Activated naive CD8-positive, alpha-beta T cell treated with anti-CD3 and anti-CD28 coated beads, Interleukin-2, amount 10 ng/mL, durations not matched to agents 7 days and 5 days (primary cell): Measurements from ENCODE around the gene NUDT3. TPM values are rescaled to one million over a fixed set of nuclear protein-coding genes. Genes with fewer than 3 reads are reported as not detected.
A peak's percentile ranks its signal among the peaks of the same experiment; 100 is the strongest.
"Not testable (repeated sequence)": the region's sequence is repeated elsewhere in the genome, so short reads cannot be mapped to it uniquely, and the experiment has no call there.

ENCODE experiments used
- ATAC-seq: fragments of 150-1000 bp; cut with Tn5 transposase; one replicate; pipeline ENCODE4 v1.10.0; 2021; ENCODE audit warnings: low read depth, moderate library complexity
- POLR2A ChIA-PET: fragments of 350-600 bp; sonication (Branson Sonifier 250); formaldehyde crosslinking; loops from one replicate; lab custom pipeline; 2021; ENCODE audit warnings: antibody characterized with exemption; lab: Charles Lee
- DNase-seq: peaks from one replicate; pipeline ENCODE4 v3.0.0; 2021
- H3K27ac Mint-ChIP-seq: one replicate; pipeline ENCODE4 v1.8.0; 2022; ENCODE audit warnings: mild to moderate bottlenecking, mixed read lengths
- H3K27me3 Mint-ChIP-seq: one replicate; pipeline ENCODE4 v1.8.0; 2022; ENCODE audit warnings: mild to moderate bottlenecking, moderate library complexity, mixed read lengths
- H3K36me3 Mint-ChIP-seq: one replicate; pipeline ENCODE4 v1.8.0; 2021; ENCODE audit warnings: mild to moderate bottlenecking, mixed read lengths
- H3K4me1 Mint-ChIP-seq: one replicate; pipeline ENCODE4 v1.8.0; 2021; ENCODE audit warnings: mixed read lengths
- H3K4me3 Mint-ChIP-seq: one replicate; pipeline ENCODE4 v1.8.0; 2022; ENCODE audit warnings: mild to moderate bottlenecking, moderate library complexity, mixed read lengths
- H3K9me3 Mint-ChIP-seq: one replicate; pipeline ENCODE4 v1.8.0; 2021; ENCODE audit warnings: mixed read lengths
- total RNA-seq, 2 experiments: library from RNA; stranded (reverse); gene quantifications; one replicate each; pipeline ENCODE4 v1.2.3, GENCODE V29; 2021

NUDT3 gene
- total RNA-seq, 2 experiments from 2014 or later = 17.7 to 18.7 TPM

GRCh38 chr6:34373511-34373910 is 19.0 kb downstream of the NUDT3 start:
- H3K9me3 Mint-ChIP-seq = peaks cover 1% of the 10 kb centered on the region
- POLR2A ChIA-PET = no interaction called here
- ATAC-seq (no peak), DNase-seq (no peak)
- no peak overlapping the region for H3K4me3 Mint-ChIP-seq
- H3K27me3 Mint-ChIP-seq = no peaks in the 10 kb centered on the region
- H3K36me3 Mint-ChIP-seq = peaks cover 6% of the 10 kb centered on the region
- H3K4me1 Mint-ChIP-seq = peaks cover 8% of the 10 kb centered on the region
- H3K27ac Mint-ChIP-seq = no peak overlapping the region

GRCh38 chr6:34371865-34372264 is 20.6 kb downstream of the NUDT3 start:
- H3K9me3 Mint-ChIP-seq, H3K36me3 Mint-ChIP-seq, H3K4me1 Mint-ChIP-seq, ATAC-seq, DNase-seq, H3K27me3 Mint-ChIP-seq, POLR2A ChIA-PET, H3K27ac Mint-ChIP-seq, H3K4me3 Mint-ChIP-seq: not testable (repeated sequence)

- peaks cover 1% of the 10 kb centered on the region for H3K9me3 Mint-ChIP-seq
- H3K36me3 Mint-ChIP-seq = peaks cover 7% of the 10 kb centered on the region
- DNase-seq (no peak), ATAC-seq (no peak)
- H3K4me3 Mint-ChIP-seq = no peak overlapping the region
- POLR2A ChIA-PET = no interaction called here
- no peak overlapping the region for H3K27ac Mint-ChIP-seq
- H3K27me3 Mint-ChIP-seq = no peaks in the 10 kb centered on the region
- peaks cover 10% of the 10 kb centered on the region for H3K4me1 Mint-ChIP-seq
Observed at GRCh38 chr6:34370361-34370760, 22.1 kb downstream of the NUDT3 start.

DNA sequence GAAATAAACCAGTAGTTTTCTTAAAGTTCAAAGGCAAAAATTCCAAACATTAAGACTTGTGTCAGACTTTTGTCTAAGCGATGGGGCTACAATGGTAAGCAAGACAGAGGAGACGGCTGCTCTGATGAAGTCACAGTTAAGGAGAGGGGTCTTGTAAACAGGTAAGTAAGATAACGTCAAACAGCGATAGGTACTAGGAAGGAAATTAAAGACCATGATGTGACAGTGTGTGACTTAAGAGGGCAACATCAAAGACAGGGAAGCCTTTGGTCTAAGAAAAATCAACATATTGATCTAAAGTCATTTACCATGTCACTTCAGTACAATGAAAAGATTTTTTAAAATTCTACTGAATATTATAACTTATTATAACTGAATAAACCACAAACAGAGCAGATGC is 23.1 kb downstream of the NUDT3 start:
- POLR2A ChIA-PET = no interaction called here
- Mint-ChIP-seq H3K36me3 (peaks cover 8% of the 10 kb centered on the region), H3K27me3 (no peaks in the 10 kb centered on the region), H3K4me1 (peaks cover 11% of the 10 kb centered on the region), H3K9me3 (peaks cover 1% of the 10 kb centered on the region), H3K4me3 (no peak overlapping the region), H3K27ac (no peak overlapping the region)
- ATAC-seq = no peak
- DNase-seq = no peak

DNA sequence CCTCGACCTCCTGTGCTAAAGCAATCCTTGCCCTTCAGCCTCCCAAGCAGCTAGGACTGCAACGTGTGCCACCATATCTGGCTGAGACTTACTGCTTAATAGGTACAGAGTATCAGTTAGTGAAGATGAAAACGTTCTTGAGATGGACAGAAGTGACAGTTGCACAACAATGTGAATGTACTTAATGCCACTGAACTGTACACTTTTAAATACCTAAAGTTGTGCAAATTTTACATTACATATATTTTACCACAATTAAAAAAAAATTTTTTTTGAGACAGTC is 25.9 kb downstream of the NUDT3 start:
- Mint-ChIP-seq H3K4me1 (peaks cover 33% of the 10 kb centered on the region), H3K27me3 (no peaks in the 10 kb centered on the region), H3K27ac (no peak overlapping the region), H3K4me3 (no peak overlapping the region), H3K36me3 (peaks cover 3% of the 10 kb centered on the region), H3K9me3 (no peaks in the 10 kb centered on the region)
- no peak for DNase-seq
- POLR2A ChIA-PET = no interaction called here
- no peak for ATAC-seq

- H3K4me3 Mint-ChIP-seq, H3K27me3 Mint-ChIP-seq, ATAC-seq, H3K9me3 Mint-ChIP-seq, DNase-seq, H3K36me3 Mint-ChIP-seq: not testable (repeated sequence)
- POLR2A ChIA-PET = interaction anchor here (0.6 kb wide), 1 partner anchor 42 kb away, joined by 4 read pairs; no protein-coding TSS in a partner anchor
- Mint-ChIP-seq H3K4me1 (peaks cover 33% of the 10 kb centered on the region), H3K27ac (peak overlapping the region; percentile 15)
Observed at GRCh38 chr6:34365781-34366638, 26.5 kb downstream of the NUDT3 start.

DNA sequence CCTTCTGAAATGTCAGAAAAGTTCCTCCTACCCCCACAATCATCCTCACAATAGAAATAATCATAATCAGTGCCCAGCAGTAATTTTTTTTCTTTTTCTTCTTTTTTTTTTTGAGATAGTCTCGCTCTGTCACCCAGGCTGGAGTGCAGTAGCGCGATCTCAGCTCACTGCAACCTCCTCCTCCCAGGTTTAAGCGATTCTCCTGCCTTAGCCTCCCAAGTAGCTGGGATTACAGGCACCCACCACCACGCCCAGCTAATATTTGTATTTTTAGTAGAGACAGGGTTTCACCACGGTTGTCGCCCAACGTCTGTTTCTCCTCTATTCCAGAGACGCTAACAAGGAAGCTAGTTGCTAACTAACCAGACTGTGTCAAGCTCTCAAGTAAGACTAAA is 28.8 kb downstream of the NUDT3 start:
- Mint-ChIP-seq H3K27ac (peak overlapping the region; percentile 56), H3K4me1 (peaks cover 32% of the 10 kb centered on the region), H3K4me3 (peak overlapping the region; percentile 22)
- H3K9me3 Mint-ChIP-seq, ATAC-seq, H3K27me3 Mint-ChIP-seq, H3K36me3 Mint-ChIP-seq, DNase-seq, POLR2A ChIA-PET: not testable (repeated sequence)

DNA sequence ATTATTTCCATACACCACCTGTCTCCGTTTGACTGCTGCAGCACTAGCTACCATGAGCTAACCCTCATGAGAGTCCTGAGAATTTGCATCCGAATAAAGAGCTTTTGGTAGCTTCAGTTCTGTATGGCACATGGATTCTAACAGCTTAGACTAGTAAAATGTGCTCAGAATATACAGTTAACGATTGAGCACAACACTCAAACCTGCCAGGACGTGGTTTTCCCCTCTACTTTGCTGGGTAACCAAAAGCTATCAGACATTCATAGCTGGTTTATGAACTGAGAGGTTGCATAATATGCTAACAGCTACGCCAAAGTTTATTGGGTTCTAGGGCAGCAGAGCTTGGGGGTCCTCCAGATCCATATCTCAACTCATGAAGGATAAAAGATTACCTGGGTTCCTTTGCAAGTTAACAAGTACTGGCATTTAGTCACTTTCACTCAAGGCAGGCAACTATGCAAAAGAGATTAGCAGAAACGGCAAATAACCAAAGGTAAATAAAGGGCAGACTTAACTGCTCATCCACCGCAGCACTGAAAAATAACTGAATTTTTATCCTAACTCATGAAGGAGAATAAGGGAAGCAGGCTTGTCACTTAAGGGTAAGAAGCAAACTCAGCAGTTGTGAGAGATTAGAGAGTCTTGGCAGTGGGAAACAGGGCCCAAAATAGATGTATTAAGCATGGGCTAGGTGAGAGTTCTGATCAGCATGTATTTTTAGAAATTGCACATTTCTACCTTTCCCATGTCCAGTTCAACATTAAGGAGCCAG is 29.4 kb downstream of the NUDT3 start:
- peaks cover 6% of the 10 kb centered on the region for H3K36me3 Mint-ChIP-seq
- ATAC-seq (peak; percentile 91), DNase-seq (no peak)
- POLR2A ChIA-PET = interaction anchor here (0.6 kb wide), 1 partner anchor 93 kb away, joined by 3 read pairs; no protein-coding TSS in a partner anchor
- H3K9me3 Mint-ChIP-seq = no peaks in the 10 kb centered on the region
- H3K4me1 Mint-ChIP-seq = peaks cover 31% of the 10 kb centered on the region
- peak overlapping the region; percentile 22 for H3K4me3 Mint-ChIP-seq
- H3K27ac Mint-ChIP-seq = peak overlapping the region; percentile 56
- no peaks in the 10 kb centered on the region for H3K27me3 Mint-ChIP-seq

DNA sequence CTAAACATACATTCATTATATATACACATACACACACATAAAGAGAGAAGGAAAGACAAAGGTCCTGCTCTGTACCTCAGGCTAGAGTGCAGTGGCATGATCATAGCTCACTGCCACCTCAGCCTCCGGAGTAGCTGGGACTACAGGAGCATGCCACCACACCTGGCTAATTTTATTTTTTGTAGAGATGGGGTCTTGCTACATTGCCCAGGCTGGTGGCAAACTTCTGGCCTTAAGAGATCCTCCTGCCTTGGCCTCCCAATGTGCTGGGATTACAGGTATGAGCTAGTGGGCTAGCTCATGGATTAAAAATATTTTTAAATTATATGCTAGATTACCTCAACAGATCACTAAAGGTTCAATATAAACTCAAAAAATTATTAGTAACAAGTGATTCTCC is 30.3 kb downstream of the NUDT3 start:
- no peak overlapping the region for H3K4me3 Mint-ChIP-seq
- ATAC-seq (no peak), DNase-seq (no peak)
- no peaks in the 10 kb centered on the region for H3K9me3 Mint-ChIP-seq
- peaks cover 6% of the 10 kb centered on the region for H3K36me3 Mint-ChIP-seq
- peaks cover 31% of the 10 kb centered on the region for H3K4me1 Mint-ChIP-seq
- POLR2A ChIA-PET = no interaction called here
- H3K27me3 Mint-ChIP-seq = no peaks in the 10 kb centered on the region
- H3K27ac Mint-ChIP-seq = no peak overlapping the region

DNA sequence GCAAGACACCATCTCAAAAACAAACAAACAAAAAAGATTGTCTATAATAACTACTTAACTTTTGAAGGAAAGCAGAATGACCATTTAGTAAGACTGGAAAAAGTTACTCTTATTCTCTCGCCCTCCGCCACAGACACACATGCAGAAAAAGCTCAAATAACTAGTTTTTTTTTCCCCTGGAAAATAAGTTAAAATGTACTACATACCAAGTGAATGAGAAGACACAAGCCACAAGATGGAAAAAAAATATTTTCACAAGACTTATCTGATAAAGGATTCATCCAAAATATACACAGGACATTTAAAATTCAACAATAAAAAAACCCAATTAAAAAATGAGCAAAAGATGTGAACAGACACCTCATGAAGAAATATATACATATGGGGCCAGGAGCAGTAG is 31.9 kb downstream of the NUDT3 start:
- no peak overlapping the region for H3K4me3 Mint-ChIP-seq
- peaks cover 30% of the 10 kb centered on the region for H3K4me1 Mint-ChIP-seq
- POLR2A ChIA-PET = no interaction called here
- H3K27me3 Mint-ChIP-seq = no peaks in the 10 kb centered on the region
- H3K27ac Mint-ChIP-seq = no peak overlapping the region
- H3K36me3 Mint-ChIP-seq = peaks cover 6% of the 10 kb centered on the region
- DNase-seq = no peak
- no peaks in the 10 kb centered on the region for H3K9me3 Mint-ChIP-seq
- no peak for ATAC-seq

DNA sequence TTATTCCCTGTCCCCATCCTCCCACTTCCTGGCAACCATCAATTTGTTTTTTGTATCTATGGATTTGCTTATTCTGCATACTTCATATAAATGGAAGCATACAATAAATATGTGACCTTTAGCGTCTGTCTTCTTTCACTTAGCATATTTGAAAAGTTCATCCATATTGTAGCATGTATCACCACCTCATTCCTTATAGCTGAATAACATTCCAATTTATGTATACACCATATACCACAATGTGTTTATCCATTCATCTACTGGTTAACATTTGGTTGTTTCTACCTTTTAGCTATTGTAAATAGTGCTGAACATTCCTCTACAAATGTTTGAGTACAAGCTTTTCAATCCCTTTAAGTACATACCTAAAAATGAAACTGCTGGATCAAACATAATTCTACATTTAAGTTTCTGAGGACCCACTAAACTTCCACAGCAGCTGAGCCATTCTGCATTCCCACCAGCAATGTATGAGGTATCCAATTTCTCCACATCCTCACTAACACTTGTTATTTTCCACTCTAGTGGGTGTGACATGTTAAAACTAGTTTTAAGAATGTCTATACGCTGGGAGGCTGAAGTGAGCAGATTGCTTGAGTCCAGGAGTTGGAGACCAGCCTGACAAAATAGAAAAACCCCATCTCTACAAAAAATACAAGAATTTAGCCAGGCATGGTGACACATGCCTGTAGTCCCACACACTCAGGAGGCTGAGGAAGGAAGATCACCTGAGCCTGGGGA is 32.9 kb downstream of the NUDT3 start:
- ATAC-seq (no peak), DNase-seq (no peak)
- Mint-ChIP-seq H3K36me3 (peaks cover 4% of the 10 kb centered on the region), H3K27me3 (no peaks in the 10 kb centered on the region), H3K4me1 (peaks cover 30% of the 10 kb centered on the region), H3K9me3 (no peaks in the 10 kb centered on the region), H3K27ac (no peak overlapping the region), H3K4me3 (no peak overlapping the region)
- POLR2A ChIA-PET = no interaction called here

- ATAC-seq (no peak), DNase-seq (no peak)
- Mint-ChIP-seq H3K27me3 (no peaks in the 10 kb centered on the region), H3K27ac (no peak overlapping the region), H3K36me3 (peaks cover 3% of the 10 kb centered on the region), H3K9me3 (no peaks in the 10 kb centered on the region), H3K4me1 (peaks cover 22% of the 10 kb centered on the region), H3K4me3 (no peak overlapping the region)
- POLR2A ChIA-PET = no interaction called here
Observed at GRCh38 chr6:34358389-34358905, 34.0 kb downstream of the NUDT3 start.

- Mint-ChIP-seq H3K4me1 (peaks cover 16% of the 10 kb centered on the region), H3K36me3 (peaks cover 3% of the 10 kb centered on the region), H3K9me3 (no peaks in the 10 kb centered on the region), H3K4me3 (no peak overlapping the region), H3K27me3 (no peaks in the 10 kb centered on the region), H3K27ac (no peak overlapping the region)
- POLR2A ChIA-PET = no interaction called here
- ATAC-seq = no peak
- DNase-seq = no peak
Observed at GRCh38 chr6:34357937-34358336, 34.5 kb downstream of the NUDT3 start.
